ENCODE data around the gene BEST4. TPM values are rescaled to one million over a fixed set of nuclear protein-coding genes. Genes with fewer than 3 reads are reported as not detected.

BEST4 gene
- total RNA-seq, 1 donor from 2014 or later: not detected

DNA sequence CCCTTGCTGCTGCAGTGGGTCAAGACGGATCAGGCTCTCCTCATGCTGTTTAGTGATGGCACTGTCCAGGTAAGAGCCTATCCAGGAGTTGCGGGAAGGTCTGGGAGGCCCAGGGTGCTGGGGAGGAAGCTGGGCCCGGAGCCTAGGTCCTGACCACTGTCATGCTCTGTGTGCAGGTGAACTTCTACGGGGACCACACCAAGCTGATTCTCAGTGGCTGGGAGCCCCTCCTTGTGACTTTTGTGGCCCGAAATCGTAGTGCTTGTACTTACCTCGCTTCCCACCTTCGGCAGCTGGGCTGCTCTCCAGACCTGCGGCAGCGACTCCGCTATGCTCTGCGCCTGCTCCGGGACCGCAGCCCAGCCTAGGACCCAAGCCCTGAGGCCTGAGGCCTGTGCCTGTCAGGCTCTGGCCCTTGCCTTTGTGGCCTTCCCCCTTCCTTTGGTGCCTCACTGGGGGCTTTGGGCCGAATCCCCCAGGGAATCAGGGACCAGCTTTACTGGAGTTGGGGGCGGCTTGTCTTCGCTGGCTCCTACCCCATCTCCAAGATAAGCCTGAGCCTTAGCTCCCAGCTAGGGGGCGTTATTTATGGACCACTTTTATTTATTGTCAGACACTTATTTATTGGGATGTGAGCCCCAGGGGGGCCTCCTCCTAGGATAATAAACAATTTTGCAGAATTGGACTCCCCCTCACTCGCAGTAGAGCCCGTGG lies 17.5 kb upstream of the BEST4 start:
- DNase-seq (ENCODE audit: low spot score in 2 of 2): peak in 1 of 2 donors; percentile 63
- intact Hi-C loops (cut with DNase I): loop anchor here (10.0 kb wide), 2 partner anchors 461 to 689 kb away; partner anchors contain the start of gene TESK2
- Histone ChIP-seq H3K27ac (peak overlapping the region; percentile 99), H3K27me3 (no peaks in the 10 kb centered on the region), H3K36me3 (peaks cover 34 to 50% of the 10 kb centered on the region in 2 donors), H3K4me1 (peaks cover 50 to 76% of the 10 kb centered on the region in 2 donors), H3K9me3 (no peaks in the 10 kb centered on the region), H3K4me3 (no peak overlapping the region)
- TF ChIP-seq, protein P1, sequence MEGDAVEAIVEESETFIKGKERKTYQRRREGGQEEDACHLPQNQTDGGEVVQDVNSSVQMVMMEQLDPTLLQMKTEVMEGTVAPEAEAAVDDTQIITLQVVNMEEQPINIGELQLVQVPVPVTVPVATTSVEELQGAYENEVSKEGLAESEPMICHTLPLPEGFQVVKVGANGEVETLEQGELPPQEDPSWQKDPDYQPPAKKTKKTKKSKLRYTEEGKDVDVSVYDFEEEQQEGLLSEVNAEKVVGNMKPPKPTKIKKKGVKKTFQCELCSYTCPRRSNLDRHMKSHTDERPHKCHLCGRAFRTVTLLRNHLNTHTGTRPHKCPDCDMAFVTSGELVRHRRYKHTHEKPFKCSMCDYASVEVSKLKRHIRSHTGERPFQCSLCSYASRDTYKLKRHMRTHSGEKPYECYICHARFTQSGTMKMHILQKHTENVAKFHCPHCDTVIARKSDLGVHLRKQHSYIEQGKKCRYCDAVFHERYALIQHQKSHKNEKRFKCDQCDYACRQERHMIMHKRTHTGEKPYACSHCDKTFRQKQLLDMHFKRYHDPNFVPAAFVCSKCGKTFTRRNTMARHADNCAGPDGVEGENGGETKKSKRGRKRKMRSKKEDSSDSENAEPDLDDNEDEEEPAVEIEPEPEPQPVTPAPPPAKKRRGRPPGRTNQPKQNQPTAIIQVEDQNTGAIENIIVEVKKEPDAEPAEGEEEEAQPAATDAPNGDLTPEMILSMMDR (IDR thresholded peaks at IDR 0.05): no peak

DNA sequence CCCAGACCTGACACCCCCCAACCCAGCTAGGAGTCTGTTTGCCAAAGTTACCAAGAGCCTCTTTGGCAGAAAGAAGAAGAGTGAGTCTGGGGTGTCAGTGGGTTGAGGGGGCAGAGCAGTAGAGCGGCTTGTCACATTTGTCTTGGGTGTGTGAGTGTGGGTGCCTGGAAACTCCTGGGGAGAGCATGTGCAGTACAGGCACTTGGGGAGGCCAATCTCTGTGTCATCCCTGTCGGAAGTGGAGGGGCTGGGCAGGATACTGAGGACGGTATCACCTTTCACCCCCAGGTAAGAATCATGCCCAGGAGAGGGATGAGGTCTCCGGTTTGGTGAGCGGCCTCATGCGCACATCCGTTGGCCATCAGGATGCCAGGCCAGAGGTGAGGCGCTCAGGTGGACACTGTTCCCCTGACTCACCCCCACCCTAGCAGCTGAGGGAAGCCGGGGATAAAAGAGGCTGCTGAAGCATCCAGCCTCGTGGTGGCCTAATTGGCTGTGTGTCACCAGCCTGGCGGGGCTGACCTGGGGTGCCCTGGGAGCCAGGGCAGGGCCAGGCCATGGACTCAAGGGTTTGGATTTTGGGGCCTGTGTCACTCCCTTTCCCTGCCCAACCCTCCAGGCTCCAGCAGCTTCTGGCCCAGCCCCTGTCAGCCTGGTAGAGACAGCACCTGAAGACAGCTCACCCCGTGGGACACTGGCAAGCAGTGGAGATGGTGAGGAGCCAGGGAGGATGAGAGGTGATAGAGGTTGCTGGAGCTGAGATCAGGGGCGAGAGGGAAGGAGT lies 15.5 kb upstream of the BEST4 start:
- Histone ChIP-seq H3K4me1 (peaks cover 37 to 60% of the 10 kb centered on the region in 2 donors), H3K27ac (peak overlapping the region; percentile 96 to 99), H3K9me3 (no peaks in the 10 kb centered on the region), H3K27me3 (no peaks in the 10 kb centered on the region), H3K36me3 (peaks cover 34 to 50% of the 10 kb centered on the region in 2 donors), H3K4me3 (peak overlapping the region; percentile 85 to 91)
- DNase-seq (ENCODE audit: low spot score in 2 of 2): peak in 1 of 2 donors; percentile 64
- intact Hi-C loops (cut with DNase I): loop anchor here (5.0 to 10.0 kb wide), 3 partner anchors 144 to 691 kb away; partner anchors contain the start of gene TESK2
- TF ChIP-seq, protein P1 (IDR thresholded peaks at IDR 0.05): no peak

DNA sequence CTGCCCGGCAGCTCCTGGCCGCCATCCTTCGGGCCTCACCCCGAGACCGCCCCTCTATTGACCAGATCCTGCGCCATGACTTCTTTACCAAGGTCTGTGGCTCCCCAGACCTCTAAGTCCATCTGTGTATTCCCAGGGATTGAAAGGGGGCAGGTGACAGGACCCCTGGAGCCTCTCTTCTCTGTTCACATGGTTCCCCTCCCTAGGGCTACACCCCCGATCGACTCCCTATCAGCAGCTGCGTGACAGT lies 15.0 kb upstream of the BEST4 start:
- peaks cover 32 to 55% of the 10 kb centered on the region in 2 donors for H3K4me1 ChIP-seq
- H3K4me3 ChIP-seq: peak overlapping the region; percentile 85 to 91
- H3K36me3 ChIP-seq: peaks cover 34 to 50% of the 10 kb centered on the region in 2 donors
- H3K27me3 ChIP-seq: no peaks in the 10 kb centered on the region
- TF ChIP-seq, protein P1 (IDR thresholded peaks at IDR 0.05): no peak
- intact Hi-C loops (cut with DNase I): loop anchor here (5.0 to 10.0 kb wide), 3 partner anchors 144 to 692 kb away; partner anchors contain the start of gene TESK2
- H3K27ac ChIP-seq: peak overlapping the region; percentile 96 to 99
- DNase-seq (ENCODE audit: low spot score in 2 of 2): no peak
- H3K9me3 ChIP-seq: no peaks in the 10 kb centered on the region

DNA sequence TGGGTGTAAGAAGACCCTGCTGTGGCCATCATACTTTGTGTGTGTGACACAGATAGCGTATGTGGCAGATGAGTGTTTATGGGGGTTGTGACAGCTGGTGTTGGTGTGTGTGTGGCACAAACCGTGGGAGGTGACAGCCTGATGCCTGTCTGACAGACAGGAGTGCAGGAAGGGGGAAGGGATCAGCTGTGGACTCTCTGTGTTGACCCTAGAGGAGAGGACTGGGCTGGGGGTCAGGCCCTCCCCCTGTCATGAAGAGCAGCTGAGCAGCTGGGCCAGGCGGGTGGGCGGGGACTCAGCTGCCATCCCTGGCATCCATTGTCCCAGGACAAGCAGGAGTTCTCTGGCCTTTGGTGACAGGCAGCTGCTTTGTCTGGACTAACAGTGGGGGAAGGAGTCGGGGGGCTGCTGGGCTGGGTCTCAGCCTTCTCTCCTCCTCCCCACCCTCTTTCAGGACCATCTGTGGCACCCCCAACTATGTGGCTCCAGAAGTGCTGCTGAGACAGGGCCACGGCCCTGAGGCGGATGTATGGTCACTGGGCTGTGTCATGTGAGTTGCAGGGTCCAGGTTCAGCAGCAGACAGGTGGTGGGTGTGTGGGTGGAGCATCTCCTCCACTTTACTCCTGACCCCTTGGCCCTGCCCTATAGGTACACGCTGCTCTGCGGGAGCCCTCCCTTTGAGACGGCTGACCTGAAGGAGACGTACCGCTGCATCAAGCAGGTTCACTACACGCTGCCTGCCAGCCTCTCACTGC lies 14.5 kb upstream of the BEST4 start:
- Histone ChIP-seq H3K4me3 (peak overlapping the region; percentile 85 to 91), H3K27me3 (no peaks in the 10 kb centered on the region), H3K27ac (peak overlapping the region; percentile 96 to 99), H3K36me3 (peaks cover 34 to 50% of the 10 kb centered on the region in 2 donors), H3K9me3 (no peaks in the 10 kb centered on the region), H3K4me1 (peaks cover 30 to 53% of the 10 kb centered on the region in 2 donors)
- DNase-seq (ENCODE audit: low spot score in 2 of 2): no peak
- intact Hi-C loops (cut with DNase I): loop anchor here (5.0 to 10.0 kb wide), 3 partner anchors 145 to 692 kb away; partner anchors contain the start of gene TESK2
- TF ChIP-seq, protein P1 (IDR thresholded peaks at IDR 0.05): no peak
